22Rv1 (cell line): ENCODE measurements around the gene CXCL14.
"Not testable (repeated sequence)": the region's sequence is repeated elsewhere in the genome, so short reads cannot be mapped to it uniquely, and the experiment has no call there.

Experiments
- H3K27ac ChIP-seq: fragments of 450-650 bp; 2 replicates; pipeline ENCODE4 v1.5.1; 2017
- ZFX ChIP-seq: fragments of 450-650 bp; IDR thresholded peaks from 2 replicates; pipeline ENCODE4 v1.6.1; 2017; ENCODE audit warnings: antibody characterized with exemption, borderline replicate concordance
- TF ChIP-seq, protein P1 (sequence below): fragments of 450-650 bp; IDR thresholded peaks from 2 replicates; pipeline ENCODE4 v1.5.1; 2017; ENCODE audit warnings: mild to moderate bottlenecking

CXCL14 gene

GRCh38 chr5:135535420-135535819 lies 43.4 kb downstream of the CXCL14 start:
- no peak overlapping the region for H3K27ac ChIP-seq
- TF ChIP-seq, protein P1, sequence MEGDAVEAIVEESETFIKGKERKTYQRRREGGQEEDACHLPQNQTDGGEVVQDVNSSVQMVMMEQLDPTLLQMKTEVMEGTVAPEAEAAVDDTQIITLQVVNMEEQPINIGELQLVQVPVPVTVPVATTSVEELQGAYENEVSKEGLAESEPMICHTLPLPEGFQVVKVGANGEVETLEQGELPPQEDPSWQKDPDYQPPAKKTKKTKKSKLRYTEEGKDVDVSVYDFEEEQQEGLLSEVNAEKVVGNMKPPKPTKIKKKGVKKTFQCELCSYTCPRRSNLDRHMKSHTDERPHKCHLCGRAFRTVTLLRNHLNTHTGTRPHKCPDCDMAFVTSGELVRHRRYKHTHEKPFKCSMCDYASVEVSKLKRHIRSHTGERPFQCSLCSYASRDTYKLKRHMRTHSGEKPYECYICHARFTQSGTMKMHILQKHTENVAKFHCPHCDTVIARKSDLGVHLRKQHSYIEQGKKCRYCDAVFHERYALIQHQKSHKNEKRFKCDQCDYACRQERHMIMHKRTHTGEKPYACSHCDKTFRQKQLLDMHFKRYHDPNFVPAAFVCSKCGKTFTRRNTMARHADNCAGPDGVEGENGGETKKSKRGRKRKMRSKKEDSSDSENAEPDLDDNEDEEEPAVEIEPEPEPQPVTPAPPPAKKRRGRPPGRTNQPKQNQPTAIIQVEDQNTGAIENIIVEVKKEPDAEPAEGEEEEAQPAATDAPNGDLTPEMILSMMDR = no peak
- no peak for TF ChIP-seq ZFX

DNA sequence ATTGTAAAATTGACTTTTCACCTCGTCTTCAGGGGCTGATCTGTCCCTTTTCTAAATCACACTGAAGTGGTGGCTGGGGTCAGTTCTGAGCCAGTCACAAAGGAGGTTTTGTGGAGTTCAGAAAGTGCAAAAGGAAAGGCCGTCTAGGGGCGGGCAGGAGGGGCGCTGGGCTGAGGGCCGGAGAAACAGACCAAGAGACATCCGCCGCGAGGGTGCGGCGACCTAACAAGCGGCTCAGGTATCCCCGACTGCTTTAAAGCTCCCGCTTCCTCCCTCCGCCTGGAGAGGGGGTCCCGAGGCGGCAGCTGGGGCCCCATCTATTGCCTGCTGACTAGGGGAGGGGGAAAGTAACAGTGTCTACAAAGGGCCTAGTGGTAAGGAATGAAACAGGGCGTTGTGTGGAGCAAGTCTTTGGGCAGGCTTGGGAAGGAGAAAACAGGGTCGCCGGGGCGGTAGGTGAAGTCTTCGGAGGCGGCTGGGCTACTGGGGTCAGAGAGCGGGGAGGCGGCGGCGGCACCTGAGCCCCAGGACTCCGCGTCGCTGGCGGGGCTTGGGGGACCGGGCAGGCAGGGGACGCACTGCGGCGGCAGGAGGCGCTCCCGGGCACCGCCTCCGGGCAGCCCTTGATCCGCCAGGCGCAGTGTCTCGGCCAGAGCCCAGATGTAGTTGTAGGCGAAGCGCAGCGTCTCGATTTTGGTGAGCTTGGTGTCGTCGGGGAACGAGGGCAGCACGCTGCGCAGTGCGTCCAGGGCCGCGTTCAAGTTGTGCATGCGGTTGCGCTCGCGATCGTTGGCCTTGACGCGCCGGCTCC lies 44.0 kb downstream of the CXCL14 start:
- no peak overlapping the region for H3K27ac ChIP-seq
- TF ChIP-seq, protein P1 = no peak
- TF ChIP-seq ZFX = no peak

- TF ChIP-seq, protein P1 = no peak
- TF ChIP-seq ZFX = no peak
- H3K27ac ChIP-seq = no peak overlapping the region
Observed at GRCh38 chr5:135533794-135534193, 45.0 kb downstream of the CXCL14 start.

DNA sequence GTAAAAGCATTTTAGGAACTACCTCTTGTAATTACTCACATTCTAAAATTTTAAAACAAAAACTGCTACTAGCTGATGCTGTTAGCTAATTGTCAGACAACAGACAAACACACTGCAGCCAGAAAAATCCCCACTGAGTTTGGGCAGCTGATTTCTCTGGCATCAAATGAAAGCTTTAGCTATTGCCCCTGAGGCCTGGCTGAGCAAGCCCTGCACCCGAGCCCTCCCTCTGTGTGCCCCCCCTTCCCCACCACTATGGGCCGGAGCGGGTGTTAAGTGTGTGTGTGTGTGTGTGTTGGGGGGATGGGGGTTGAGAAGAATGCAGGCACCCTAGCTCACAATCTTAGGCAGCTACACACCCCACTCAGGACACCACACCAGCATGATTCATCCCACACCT lies 45.5 kb downstream of the CXCL14 start:
- H3K27ac ChIP-seq = no peak overlapping the region
- TF ChIP-seq ZFX = no peak
- TF ChIP-seq, protein P1 = no peak

- not testable (repeated sequence) for H3K27ac ChIP-seq
Observed at GRCh38 chr5:135529576-135529975, 49.2 kb downstream of the CXCL14 start.

GRCh38 chr5:135526924-135527323 lies 51.9 kb downstream of the CXCL14 start:
- no peak overlapping the region for H3K27ac ChIP-seq
- TF ChIP-seq, protein P1 = no peak
- no peak for TF ChIP-seq ZFX

DNA sequence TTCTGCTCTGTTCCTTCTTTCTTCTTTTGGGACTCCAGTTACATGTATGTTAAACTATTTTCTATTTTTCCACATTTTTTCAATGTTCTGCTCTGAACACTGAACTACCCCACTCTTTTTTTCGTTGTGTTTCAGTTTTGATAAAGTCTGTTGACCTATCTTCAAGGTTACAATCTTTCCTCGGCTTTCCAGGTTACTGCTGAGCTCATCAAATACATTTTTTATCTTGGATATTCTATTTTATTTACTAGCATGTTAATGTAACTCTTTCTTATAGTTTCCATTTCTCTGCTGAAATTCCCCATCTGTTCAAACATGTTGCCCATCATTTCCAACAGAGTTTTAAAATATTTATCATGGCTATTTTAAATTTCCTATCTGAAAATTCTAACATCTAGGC lies 56.8 kb downstream of the CXCL14 start:
- no peak for TF ChIP-seq ZFX
- TF ChIP-seq, protein P1 = no peak

More for the DNA sequence above, 56.8 kb downstream of the CXCL14 start:
- H3K27ac ChIP-seq = no peak overlapping the region
